ENCODE measurements around the gene GATA3.

DNA sequence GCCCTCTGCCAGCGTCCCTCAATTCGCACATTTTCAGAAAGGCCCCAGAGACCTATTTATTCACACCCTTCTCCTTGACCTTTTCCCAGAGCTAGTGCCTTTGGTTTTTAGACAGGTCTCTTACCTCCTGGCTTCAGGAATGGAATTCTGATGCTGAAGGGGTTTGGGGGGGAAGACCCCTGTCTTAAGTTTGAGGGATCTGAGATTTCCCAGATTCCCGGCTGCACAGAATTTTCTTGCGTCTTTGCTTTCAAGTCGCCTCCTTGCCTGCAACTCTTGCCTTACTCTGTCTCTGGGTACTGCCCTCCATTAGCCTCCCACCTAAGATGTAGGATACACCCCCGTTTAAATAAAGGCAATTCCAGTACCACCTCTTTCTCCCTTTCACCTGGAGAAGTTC is 1.9 kb downstream of the GATA3 start:
- TF ChIP-seq, protein P1, sequence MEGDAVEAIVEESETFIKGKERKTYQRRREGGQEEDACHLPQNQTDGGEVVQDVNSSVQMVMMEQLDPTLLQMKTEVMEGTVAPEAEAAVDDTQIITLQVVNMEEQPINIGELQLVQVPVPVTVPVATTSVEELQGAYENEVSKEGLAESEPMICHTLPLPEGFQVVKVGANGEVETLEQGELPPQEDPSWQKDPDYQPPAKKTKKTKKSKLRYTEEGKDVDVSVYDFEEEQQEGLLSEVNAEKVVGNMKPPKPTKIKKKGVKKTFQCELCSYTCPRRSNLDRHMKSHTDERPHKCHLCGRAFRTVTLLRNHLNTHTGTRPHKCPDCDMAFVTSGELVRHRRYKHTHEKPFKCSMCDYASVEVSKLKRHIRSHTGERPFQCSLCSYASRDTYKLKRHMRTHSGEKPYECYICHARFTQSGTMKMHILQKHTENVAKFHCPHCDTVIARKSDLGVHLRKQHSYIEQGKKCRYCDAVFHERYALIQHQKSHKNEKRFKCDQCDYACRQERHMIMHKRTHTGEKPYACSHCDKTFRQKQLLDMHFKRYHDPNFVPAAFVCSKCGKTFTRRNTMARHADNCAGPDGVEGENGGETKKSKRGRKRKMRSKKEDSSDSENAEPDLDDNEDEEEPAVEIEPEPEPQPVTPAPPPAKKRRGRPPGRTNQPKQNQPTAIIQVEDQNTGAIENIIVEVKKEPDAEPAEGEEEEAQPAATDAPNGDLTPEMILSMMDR (IDR thresholded peaks at IDR 0.05; ENCODE audit: poor library complexity) = no peak
- TF ChIP-seq EZH2phosphoT487 (IDR thresholded peaks at IDR 0.05; ENCODE audit: low read depth, severe bottlenecking, unreplicated experiment) (no peak), EZH2 (IDR thresholded peaks at IDR 0.05; ENCODE audit: borderline replicate concordance) (no peak)

Data from hepatocyte (in vitro differentiated cells).